GM13977 (cell line): ENCODE measurements around the gene CDK18.

Source experiments
- DNase-seq: peaks from one replicate; pipeline ENCODE4 v3.0.0; 2012; ENCODE audit warnings: low spot score
- CTCF ChIP-seq: IDR thresholded peaks from 2 replicates; pipeline ENCODE4 v1.5.1; 2012; ENCODE audit warnings: mild to moderate bottlenecking, control low read depth; ENCODE audit not compliant: insufficient read depth; ENCODE audit errors: extremely low read depth, missing control alignments
- in situ Hi-C: fragments of 300-500 bp; cut with MboI; formaldehyde crosslinking; loops from one replicate; pipeline ENCODE4 v1.12.0; 2022; ENCODE audit warnings: low sequenced_read_pairs, low pct_unique_long_range_greater_than_20kb, mixed read lengths, inconsistent platforms; ENCODE audit not compliant: unreplicated experiment

CDK18 gene

GRCh38 chr1:205510308-205510950, 6.0 kb downstream of the CDK18 start:
- in situ Hi-C loops: no loop called here
- DNase-seq: no peak
- no peak for TF ChIP-seq CTCF

GRCh38 chr1:205510951-205511330, 6.5 kb downstream of the CDK18 start:
- in situ Hi-C loops: no loop called here
- no peak for DNase-seq
- no peak for TF ChIP-seq CTCF

GRCh38 chr1:205512059-205513045, 7.9 kb downstream of the CDK18 start:
- no peak for TF ChIP-seq CTCF
- in situ Hi-C loops: no loop called here
- DNase-seq: no peak

GRCh38 chr1:205513774-205514173, 9.3 kb downstream of the CDK18 start:
- no peak for TF ChIP-seq CTCF
- in situ Hi-C loops: no loop called here
- no peak for DNase-seq

- no peak for DNase-seq
- in situ Hi-C loops: no loop called here
- TF ChIP-seq CTCF: no peak
These were observed 10.0 kb downstream of the CDK18 start for GRCh38 chr1:205514211-205515142.

- in situ Hi-C loops: no loop called here
- no peak for DNase-seq
- no peak for TF ChIP-seq CTCF
These were observed 11.3 kb downstream of the CDK18 start for GRCh38 chr1:205515781-205516253.
